Activated CD4-positive, alpha-beta T cell treated with anti-CD3 and anti-CD28 coated beads, Interleukin-2, amount 10 ng/mL, durations not matched to agents 7 days and 5 days (primary cell): ENCODE data around the gene ARHGAP44. TPM values are rescaled to one million over a fixed set of nuclear protein-coding genes. Genes with fewer than 3 reads are reported as not detected.

ENCODE experiments used
- CTCF ChIA-PET: fragments of 350-600 bp; sonication (Branson Sonifier 250); formaldehyde crosslinking; loops from one replicate; lab custom pipeline; 2021; ENCODE audit warnings: antibody characterized with exemption; lab: Charles Lee
- POLR2A ChIA-PET: fragments of 350-600 bp; sonication (Branson Sonifier 250); formaldehyde crosslinking; loops from one replicate; lab custom pipeline; 2021; ENCODE audit warnings: antibody characterized with exemption; lab: Charles Lee
- DNase-seq: peaks from one replicate; pipeline ENCODE4 v3.0.0-alpha.2; 2020
- H3K27ac Mint-ChIP-seq: one replicate; pipeline ENCODE4 v1.8.0; 2021; ENCODE audit warnings: mild to moderate bottlenecking, moderate library complexity, mixed read lengths
- H3K27me3 Mint-ChIP-seq: one replicate; pipeline ENCODE4 v1.8.0; 2021; ENCODE audit warnings: mixed read lengths
- H3K36me3 Mint-ChIP-seq: one replicate; pipeline ENCODE4 v1.8.0; 2021; ENCODE audit warnings: low read depth, mixed read lengths
- H3K4me1 Mint-ChIP-seq: one replicate; pipeline ENCODE4 v1.8.0; 2021; ENCODE audit warnings: mixed read lengths
- H3K4me3 Mint-ChIP-seq: one replicate; pipeline ENCODE4 v1.8.0; 2021; ENCODE audit warnings: mild to moderate bottlenecking, moderate library complexity, mixed read lengths
- H3K9me3 Mint-ChIP-seq: one replicate; pipeline ENCODE4 v1.8.0; 2021; ENCODE audit warnings: mixed read lengths
- total RNA-seq, 2 experiments: library from RNA; stranded (reverse); gene quantifications; one replicate each; pipeline ENCODE4 v1.2.3, GENCODE V29; 2021

ARHGAP44 gene, protein sequence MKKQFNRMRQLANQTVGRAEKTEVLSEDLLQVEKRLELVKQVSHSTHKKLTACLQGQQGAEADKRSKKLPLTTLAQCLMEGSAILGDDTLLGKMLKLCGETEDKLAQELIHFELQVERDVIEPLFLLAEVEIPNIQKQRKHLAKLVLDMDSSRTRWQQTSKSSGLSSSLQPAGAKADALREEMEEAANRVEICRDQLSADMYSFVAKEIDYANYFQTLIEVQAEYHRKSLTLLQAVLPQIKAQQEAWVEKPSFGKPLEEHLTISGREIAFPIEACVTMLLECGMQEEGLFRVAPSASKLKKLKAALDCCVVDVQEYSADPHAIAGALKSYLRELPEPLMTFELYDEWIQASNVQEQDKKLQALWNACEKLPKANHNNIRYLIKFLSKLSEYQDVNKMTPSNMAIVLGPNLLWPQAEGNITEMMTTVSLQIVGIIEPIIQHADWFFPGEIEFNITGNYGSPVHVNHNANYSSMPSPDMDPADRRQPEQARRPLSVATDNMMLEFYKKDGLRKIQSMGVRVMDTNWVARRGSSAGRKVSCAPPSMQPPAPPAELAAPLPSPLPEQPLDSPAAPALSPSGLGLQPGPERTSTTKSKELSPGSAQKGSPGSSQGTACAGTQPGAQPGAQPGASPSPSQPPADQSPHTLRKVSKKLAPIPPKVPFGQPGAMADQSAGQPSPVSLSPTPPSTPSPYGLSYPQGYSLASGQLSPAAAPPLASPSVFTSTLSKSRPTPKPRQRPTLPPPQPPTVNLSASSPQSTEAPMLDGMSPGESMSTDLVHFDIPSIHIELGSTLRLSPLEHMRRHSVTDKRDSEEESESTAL
- total RNA-seq: under 1 TPM in 1 of 2 experiments, not detected in 1; 0.37 TPM

DNA sequence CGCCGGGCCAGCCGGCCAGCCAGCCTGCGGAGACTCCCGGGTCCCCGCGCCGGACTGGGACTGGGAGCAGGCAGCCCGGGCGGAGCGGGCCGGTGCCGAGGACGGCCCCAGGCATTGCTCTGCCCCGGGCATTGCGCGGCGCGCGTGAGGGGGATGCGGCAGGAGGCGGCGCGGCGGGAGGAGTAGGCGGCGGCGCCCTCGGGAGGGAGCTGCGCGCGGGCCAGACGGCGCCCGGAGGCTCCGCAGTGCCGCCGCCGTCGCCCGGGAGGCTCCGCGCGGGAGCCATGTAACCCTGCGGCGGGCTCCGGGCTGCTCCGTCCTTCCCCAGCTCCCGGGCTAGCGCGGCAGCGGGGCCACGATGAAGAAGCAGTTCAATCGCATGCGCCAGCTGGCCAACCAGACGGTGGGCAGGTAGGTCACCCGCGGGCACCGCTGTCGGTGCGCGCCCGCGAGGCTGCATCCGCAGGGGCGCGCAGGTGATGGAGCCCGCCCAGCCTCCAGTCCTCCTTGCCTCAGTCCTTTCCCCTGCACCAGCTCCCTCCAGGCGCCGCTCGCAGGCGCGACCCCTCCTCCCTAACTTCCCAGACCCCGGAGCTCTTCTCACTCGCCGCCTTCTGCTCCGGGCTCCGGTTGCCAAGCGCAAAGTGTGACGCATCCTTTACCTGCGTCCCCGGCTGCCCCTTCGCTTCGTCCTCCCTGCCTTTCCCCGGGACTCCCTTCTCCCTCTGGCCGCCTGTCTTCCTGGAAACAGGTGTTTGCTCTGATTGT, at the start of gene ARHGAP44:
ARHGAP44 (plus strand) TSS at position 18 of the 768 bp plus-strand sequence; CDS start at position 359, 341 bp downstream.
- Mint-ChIP-seq H3K36me3 (no peaks in the 10 kb centered on the region), H3K27ac (no peak within 1 kb of the TSS), H3K9me3 (no peaks in the 10 kb centered on the region), H3K4me3 (peak within 1 kb of the TSS; percentile 52), H3K27me3 (peaks cover 19% of the 10 kb centered on the region), H3K4me1 (peaks cover 5% of the 10 kb centered on the region)
- ChIA-PET CTCF (no interaction called here), POLR2A (no interaction called here)
- DNase-seq: peak; percentile 5

DNA sequence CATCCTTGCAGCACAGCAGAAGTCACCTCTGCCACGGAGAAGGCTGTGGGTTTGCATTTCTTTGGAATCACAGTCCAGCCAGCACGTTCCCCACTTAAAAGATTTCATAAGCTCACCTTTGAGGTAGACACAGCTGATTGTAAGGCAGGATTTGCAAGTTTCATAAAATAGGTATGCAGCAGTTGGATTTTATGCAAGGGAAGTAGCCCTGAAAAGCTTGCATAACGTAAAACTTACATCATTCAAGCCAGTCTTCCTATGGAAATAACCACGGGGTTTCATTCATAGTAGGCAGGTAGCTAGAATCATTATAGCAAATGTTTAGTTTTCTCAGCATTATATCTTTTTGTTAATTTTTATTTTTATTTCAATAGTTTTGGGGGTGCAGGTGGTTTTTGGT, 49.8 kb upstream of the ARHGAP44 start:
- Mint-ChIP-seq H3K27ac (no peak overlapping the region), H3K4me1 (no peaks in the 10 kb centered on the region), H3K27me3 (no peaks in the 10 kb centered on the region), H3K36me3 (no peaks in the 10 kb centered on the region), H3K4me3 (no peak overlapping the region), H3K9me3 (no peaks in the 10 kb centered on the region)
- no peak for DNase-seq
- POLR2A ChIA-PET: no interaction called here
- CTCF ChIA-PET: no interaction called here

DNA sequence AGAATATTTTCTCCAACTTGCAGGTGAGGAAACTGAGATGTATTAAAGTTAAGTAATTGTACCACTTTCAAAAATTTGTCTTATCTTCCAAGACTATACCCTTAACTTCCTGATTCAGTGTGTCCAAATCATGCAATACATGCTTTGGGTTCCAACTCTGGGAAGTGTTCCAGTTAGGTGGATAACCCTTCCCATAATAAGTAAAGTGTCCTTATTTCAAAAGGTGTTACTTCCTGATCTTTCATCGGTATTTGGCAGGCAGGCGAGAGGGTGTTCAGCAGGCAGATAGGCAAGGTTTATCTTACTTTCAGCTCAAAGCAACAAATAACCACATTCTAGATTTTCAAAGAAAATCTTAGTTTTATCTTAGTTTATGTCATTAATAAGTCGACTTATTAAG, 46.3 kb upstream of the ARHGAP44 start:
- no peaks in the 10 kb centered on the region for H3K27me3 Mint-ChIP-seq
- no peak for DNase-seq
- H3K4me3 Mint-ChIP-seq: no peak overlapping the region
- H3K4me1 Mint-ChIP-seq: no peaks in the 10 kb centered on the region
- peaks cover 4% of the 10 kb centered on the region for H3K9me3 Mint-ChIP-seq
- ChIA-PET POLR2A (no interaction called here), CTCF (interaction anchor here (1.1 kb wide), 1 partner anchor 36 kb away, joined by 3 read pairs; no protein-coding TSS in a partner anchor)
- H3K27ac Mint-ChIP-seq: no peak overlapping the region
- H3K36me3 Mint-ChIP-seq: no peaks in the 10 kb centered on the region

DNA sequence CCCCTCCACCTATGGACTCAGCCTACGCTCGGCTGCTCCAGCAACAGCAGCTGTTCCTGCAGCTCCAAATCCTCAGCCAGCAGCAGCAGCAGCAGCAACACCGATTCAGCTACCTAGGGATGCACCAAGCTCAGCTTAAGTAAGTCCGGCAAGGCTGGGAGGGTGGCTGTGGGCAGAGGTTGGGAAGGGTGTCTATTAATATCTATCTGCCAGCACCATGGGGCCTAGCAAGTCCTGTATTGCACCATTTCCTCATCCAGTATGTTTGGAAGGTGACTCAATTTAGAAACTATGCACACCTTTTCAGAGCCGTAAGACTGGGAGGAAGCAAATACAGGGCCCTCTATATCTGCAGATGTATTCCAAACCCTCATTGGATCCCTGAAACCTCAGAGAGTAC, 45.0 kb upstream of the ARHGAP44 start:
- no peak overlapping the region for H3K27ac Mint-ChIP-seq
- POLR2A ChIA-PET: no interaction called here
- H3K27me3 Mint-ChIP-seq: no peaks in the 10 kb centered on the region
- H3K9me3 Mint-ChIP-seq: peaks cover 4% of the 10 kb centered on the region
- no peak overlapping the region for H3K4me3 Mint-ChIP-seq
- CTCF ChIA-PET: no interaction called here
- no peak for DNase-seq
- no peaks in the 10 kb centered on the region for H3K4me1 Mint-ChIP-seq
- H3K36me3 Mint-ChIP-seq: no peaks in the 10 kb centered on the region

DNA sequence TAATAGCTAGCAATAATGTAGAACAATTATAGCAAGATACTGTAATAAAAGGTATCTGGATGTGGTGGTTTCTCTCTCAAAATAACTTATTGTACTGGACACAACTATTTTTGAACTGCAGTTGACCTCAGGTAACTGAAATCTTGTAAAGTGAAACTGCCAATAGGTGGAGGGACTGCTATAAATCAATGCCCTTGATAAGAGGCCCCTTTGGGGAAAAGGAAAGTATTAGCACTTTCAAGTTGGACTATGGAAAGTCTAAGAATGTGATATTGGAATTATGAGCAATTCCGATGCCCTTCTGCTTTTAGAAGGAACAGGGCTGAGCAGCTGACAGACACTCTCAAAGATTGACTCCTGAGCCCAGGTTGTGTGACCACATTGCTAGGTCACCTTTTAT, 44.5 kb upstream of the ARHGAP44 start:
- ChIA-PET POLR2A (no interaction called here), CTCF (no interaction called here)
- Mint-ChIP-seq H3K27ac (no peak overlapping the region), H3K27me3 (no peaks in the 10 kb centered on the region), H3K9me3 (peaks cover 4% of the 10 kb centered on the region), H3K4me1 (no peaks in the 10 kb centered on the region), H3K36me3 (no peaks in the 10 kb centered on the region), H3K4me3 (no peak overlapping the region)
- DNase-seq: no peak

DNA sequence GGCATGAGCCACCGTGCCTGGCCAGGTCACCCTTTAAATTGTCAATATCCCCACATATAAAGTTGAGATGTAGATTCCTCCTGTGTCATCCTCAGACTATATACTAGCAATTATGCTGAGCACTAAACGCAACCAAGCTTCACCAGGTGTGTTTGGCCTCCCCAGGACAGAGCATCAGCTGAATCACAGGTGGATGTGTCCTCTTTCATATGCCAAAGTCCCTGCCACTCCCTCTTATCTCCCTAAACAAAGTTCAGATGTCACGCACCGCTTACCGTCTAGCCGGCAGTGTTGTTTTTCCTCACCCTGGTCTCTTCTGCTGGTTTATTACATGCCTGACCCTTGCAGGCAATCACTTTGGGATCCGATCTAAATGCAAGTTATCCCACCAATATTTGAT, 43.8 kb upstream of the ARHGAP44 start:
- Mint-ChIP-seq H3K36me3 (no peaks in the 10 kb centered on the region), H3K4me1 (no peaks in the 10 kb centered on the region), H3K4me3 (no peak overlapping the region), H3K27ac (no peak overlapping the region), H3K27me3 (no peaks in the 10 kb centered on the region), H3K9me3 (peaks cover 4% of the 10 kb centered on the region)
- CTCF ChIA-PET: no interaction called here
- POLR2A ChIA-PET: no interaction called here
- no peak for DNase-seq

DNA sequence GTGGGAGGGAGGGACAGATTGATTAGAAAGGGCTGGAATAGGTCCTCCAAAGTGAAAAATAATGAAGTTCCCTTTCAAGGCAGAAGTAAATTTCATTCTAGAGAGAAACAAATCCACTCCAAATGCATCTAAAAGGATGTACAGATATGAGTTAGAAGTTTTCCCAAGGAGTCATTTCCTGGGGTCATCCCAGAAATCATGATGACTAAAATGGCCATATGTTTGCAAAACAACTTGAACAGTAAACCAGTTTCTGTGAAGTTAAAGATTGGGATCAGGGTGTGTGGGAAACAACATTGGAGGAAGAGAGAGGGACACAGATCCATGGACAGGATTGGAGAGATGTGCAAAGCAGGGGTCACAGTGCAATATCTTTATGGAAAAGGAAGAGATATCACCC, 32.5 kb upstream of the ARHGAP44 start:
- Mint-ChIP-seq H3K27ac (no peak overlapping the region), H3K36me3 (no peaks in the 10 kb centered on the region), H3K4me1 (no peaks in the 10 kb centered on the region), H3K9me3 (peaks cover 10% of the 10 kb centered on the region), H3K27me3 (no peaks in the 10 kb centered on the region), H3K4me3 (no peak overlapping the region)
- ChIA-PET CTCF (no interaction called here), POLR2A (no interaction called here)
- no peak for DNase-seq

DNA sequence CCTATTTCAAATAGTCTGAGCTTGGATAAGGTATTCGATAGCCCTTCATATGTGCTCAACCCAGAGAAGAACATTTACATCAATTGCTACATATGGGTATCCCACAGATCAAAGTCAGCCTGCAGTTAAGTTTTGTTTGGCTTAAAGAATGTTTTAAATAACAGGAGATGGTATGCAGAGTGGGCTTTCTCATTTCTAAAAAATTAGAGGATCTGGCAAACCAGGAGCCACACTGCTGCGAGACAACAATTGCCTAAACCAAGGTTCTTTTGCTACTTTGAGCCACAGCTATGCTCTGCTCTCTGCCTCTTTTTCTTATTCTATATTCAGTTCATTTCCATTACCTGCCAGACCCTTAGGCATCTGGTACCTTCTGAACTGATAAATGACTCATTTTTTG, 30.2 kb upstream of the ARHGAP44 start:
- CTCF ChIA-PET: no interaction called here
- peaks cover 12% of the 10 kb centered on the region for H3K9me3 Mint-ChIP-seq

DNA sequence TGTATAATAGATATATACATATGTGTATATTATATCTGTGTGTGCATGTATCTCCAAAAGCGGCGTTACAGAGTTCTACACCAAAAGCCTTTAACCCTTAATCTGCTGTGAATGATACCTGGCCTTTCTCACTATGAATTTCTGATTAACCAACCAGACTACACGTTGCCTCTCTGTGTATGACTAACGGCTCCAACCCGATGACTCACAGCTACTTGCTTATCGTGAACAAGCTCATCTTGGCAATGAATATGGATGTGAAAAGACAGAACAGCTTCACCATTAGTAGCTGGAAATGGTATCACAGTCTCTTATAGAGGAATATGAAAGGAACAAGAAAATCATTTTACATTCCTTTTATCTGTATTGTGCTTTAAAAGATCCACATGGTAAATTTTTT, 23.8 kb upstream of the ARHGAP44 start:
- ChIA-PET CTCF (interaction anchor here (0.5 kb wide), 1 partner anchor 860 kb away, joined by 3 read pairs; no protein-coding TSS in a partner anchor), POLR2A (no interaction called here)
- H3K36me3 Mint-ChIP-seq: no peaks in the 10 kb centered on the region
- H3K9me3 Mint-ChIP-seq: peaks cover 10% of the 10 kb centered on the region
- H3K4me3 Mint-ChIP-seq: no peak overlapping the region
- DNase-seq: no peak
- H3K4me1 Mint-ChIP-seq: no peaks in the 10 kb centered on the region
- H3K27me3 Mint-ChIP-seq: no peaks in the 10 kb centered on the region
- H3K27ac Mint-ChIP-seq: no peak overlapping the region

More for the DNA sequence above, 30.2 kb upstream of the ARHGAP44 start:
- DNase-seq: no peak
- H3K36me3 Mint-ChIP-seq: no peaks in the 10 kb centered on the region
- no peak overlapping the region for H3K4me3 Mint-ChIP-seq
- H3K27me3 Mint-ChIP-seq: no peaks in the 10 kb centered on the region
- no peak overlapping the region for H3K27ac Mint-ChIP-seq
- H3K4me1 Mint-ChIP-seq: no peaks in the 10 kb centered on the region
- POLR2A ChIA-PET: no interaction called here

DNA sequence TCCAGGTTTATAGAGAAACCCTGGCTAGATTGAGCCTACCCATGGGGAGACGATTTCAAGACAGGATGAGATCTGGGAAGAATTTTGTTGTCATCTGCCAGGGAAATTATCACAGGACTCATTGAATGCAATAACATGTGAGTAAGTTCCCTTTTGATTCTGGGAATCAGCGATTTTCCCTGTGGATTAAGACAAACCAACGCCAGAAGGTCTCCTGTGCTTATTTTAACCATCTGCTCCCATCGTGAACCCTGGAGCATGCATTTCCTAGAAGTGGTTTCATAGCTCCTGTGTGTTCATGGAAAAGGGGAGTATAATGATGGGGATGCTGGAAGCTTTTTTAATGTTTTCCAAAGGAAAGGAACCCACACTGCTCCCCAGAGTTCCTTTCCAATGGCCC, 21.0 kb upstream of the ARHGAP44 start:
- Mint-ChIP-seq H3K27ac (no peak overlapping the region), H3K4me1 (no peaks in the 10 kb centered on the region), H3K27me3 (no peaks in the 10 kb centered on the region), H3K4me3 (no peak overlapping the region), H3K9me3 (peaks cover 7% of the 10 kb centered on the region), H3K36me3 (no peaks in the 10 kb centered on the region)
- no peak for DNase-seq
- CTCF ChIA-PET: no interaction called here
- POLR2A ChIA-PET: no interaction called here

DNA sequence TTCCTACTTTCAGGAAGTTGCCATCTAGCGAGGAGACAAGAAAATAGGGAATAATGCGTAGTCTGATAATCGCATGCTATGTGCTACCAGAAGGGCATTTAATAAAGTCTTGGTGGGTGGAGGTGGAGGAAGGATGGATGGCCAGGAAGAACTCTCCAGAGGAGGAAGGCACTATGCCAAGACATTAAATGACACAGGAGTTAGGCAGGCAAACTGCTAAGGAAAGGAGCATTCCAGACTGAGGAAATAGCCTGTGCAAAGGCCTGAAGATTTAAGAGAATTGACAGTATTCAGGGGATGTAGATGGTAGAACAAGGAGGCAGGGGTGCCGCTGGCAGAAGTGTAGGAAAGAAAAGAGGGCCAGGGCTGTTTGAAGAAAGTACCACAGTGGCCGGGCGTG, 19.3 kb upstream of the ARHGAP44 start:
- no peak for DNase-seq
- Mint-ChIP-seq H3K4me1 (no peaks in the 10 kb centered on the region), H3K36me3 (no peaks in the 10 kb centered on the region), H3K9me3 (peaks cover 7% of the 10 kb centered on the region), H3K27ac (no peak overlapping the region), H3K27me3 (no peaks in the 10 kb centered on the region), H3K4me3 (no peak overlapping the region)
- ChIA-PET CTCF (interaction anchor here (1.3 kb wide), 1 partner anchor 12 kb away, joined by 3 read pairs; no protein-coding TSS in a partner anchor), POLR2A (no interaction called here)

DNA sequence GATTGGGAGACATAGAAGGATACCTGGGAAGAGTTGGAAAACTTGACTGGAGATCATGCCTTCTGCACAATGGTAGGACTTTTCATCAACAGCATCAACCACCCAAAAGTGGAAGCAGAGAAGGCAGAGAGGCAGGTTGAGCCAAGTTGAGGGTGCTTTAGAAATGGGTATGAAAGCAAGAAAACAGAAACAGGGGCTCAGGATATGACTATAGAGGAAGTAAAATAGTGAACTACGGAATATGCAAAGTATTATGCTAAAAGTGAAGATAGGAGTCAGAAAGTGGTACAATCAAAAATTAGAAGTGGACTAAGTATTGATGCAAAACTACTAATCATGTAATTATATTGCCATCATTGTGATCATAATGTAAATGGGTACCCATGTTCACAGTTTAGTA, 16.1 kb upstream of the ARHGAP44 start:
- H3K4me1 Mint-ChIP-seq: no peaks in the 10 kb centered on the region
- ChIA-PET CTCF (no interaction called here), POLR2A (no interaction called here)
- no peak for DNase-seq
- H3K27me3 Mint-ChIP-seq: no peaks in the 10 kb centered on the region
- H3K27ac Mint-ChIP-seq: no peak overlapping the region
- peaks cover 7% of the 10 kb centered on the region for H3K9me3 Mint-ChIP-seq
- no peaks in the 10 kb centered on the region for H3K36me3 Mint-ChIP-seq
- H3K4me3 Mint-ChIP-seq: no peak overlapping the region
